D721Med (cell line): Measurements from ENCODE around the gene SETD5.

Experiments used
- DNase-seq: peaks from one replicate; pipeline ENCODE4 v3.0.0; 2011; ENCODE audit warnings: low spot score; ENCODE audit not compliant: insufficient read length
- FAIRE-seq: peaks from 2 replicates; lab custom pipeline; 2011; peaks lifted over from hg19 to GRCh38; lab: Jason Lieb, UNC
- CTCF ChIP-seq: IDR thresholded peaks from 2 replicates; pipeline ENCODE4 v1.5.1; 2012; ENCODE audit warnings: mild to moderate bottlenecking, control low read depth; ENCODE audit not compliant: insufficient read depth; ENCODE audit errors: missing control alignments

Gene SETD5

DNA sequence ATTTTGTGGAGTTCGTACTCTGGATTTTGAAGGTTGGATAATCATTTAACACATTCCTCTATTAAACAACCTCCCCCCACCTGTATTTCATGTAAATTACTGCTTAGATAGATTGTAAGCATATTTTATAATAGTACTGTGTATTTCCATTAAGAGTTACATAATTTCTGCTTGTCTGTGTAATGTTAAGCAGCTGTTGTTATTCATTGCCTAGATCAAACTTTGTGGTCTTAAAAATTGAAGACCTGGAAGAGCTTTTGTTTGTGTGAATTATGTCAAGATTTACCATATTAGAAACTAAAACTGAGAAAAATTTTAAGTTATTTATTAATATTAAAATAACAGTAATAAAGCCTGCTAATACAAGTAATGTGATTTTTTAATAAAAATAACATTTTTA is 11.1 kb downstream of the SETD5 start:
- DNase-seq = no peak
- no peak for FAIRE-seq

GRCh38 chr3:9409981-9410854 is 12.8 kb downstream of the SETD5 start:
- DNase-seq (no peak), FAIRE-seq (no peak)

More for the DNA sequence above, 11.1 kb downstream of the SETD5 start:
- no peak for TF ChIP-seq CTCF

DNA sequence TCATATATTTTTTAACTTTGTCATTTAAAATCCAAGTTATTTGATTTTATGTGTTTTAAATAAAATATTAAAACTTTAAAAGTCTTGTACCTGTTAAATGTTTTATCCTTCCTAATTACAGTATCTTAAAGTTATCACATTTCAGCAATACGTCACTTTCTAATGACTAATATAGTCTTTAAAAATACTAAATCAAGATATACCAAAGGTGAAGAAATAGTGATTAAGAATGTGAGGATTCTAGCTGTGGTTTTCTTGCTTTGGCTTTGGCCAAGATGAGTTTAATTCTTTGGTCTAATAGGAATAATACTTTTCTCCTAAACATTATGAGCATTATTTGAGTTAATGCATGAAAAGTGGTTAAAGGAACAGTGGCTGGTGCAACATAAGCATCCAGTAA is 13.9 kb downstream of the SETD5 start:
- no peak for TF ChIP-seq CTCF
- DNase-seq = no peak
- FAIRE-seq = no peak

More at GRCh38 chr3:9409981-9410854, 12.8 kb downstream of the SETD5 start:
- no peak for TF ChIP-seq CTCF

DNA sequence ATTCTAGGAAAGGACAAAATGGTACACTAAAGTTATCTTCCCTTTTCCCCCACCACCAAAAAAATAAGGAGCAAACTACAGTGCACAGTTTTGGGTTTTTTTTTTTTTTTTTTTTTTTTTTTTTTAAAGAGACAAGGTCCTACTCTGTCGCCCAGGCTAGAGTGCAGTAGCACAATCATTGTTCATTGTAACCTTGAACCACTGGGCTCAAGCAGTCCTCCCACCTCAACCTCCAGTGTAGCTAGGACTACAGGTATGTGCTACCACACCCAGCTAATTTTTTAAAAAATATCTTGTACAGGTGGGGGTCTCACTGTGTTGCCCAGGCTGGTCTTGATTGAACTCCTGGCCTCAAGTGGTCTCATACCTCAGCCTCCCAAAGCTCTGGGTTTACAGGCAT is 14.9 kb downstream of the SETD5 start:
- no peak for TF ChIP-seq CTCF
- FAIRE-seq (no peak), DNase-seq (no peak)

GRCh38 chr3:9414826-9415225 is 17.4 kb downstream of the SETD5 start:
- FAIRE-seq (no peak), DNase-seq (no peak)
- TF ChIP-seq CTCF = no peak

DNA sequence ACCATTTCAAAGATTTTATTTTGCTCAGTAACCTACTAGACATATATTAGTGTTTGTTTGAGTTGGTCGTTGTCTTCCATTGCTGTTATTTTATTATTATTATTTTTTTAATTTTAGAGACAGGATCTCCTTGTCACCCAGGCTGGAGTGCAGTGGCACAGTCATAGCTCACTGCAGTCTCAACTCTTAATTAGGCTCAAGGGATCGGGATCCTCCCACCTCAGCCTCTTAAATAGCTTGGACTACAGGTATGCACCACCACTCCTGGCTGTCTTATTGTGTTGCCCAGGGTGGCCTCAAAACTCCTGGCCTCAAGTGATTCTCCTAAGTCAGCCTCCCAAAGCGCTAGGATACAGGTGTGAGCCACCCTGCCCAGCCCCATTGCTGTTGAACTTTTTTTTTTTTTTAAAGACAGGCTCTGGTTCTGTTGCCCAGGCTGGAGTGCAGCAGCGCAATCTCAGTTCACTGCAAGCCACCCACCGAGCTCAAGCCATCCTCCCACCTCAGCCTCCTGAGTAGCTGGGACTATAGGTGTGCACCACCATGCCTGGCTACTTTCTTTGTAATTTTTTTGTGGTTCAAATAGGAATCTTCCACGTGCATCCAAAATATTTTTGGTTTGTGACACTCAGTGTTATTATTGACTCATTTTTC is 18.2 kb downstream of the SETD5 start:
- no peak for FAIRE-seq
- TF ChIP-seq CTCF = no peak
- DNase-seq = no peak

- FAIRE-seq (no peak), DNase-seq (no peak)
- no peak for TF ChIP-seq CTCF
Observed at GRCh38 chr3:9416139-9416780, 18.8 kb downstream of the SETD5 start.
